NCI-H2227 treated with DMSO at 0.1 percent for 48 hours (cell line): Measurements from ENCODE around the gene KCNQ1.

Experiments
- DNase-seq: peaks from one replicate; lab custom pipeline; 2025; lab: John Stamatoyannopoulos, UW

Gene KCNQ1

DNA sequence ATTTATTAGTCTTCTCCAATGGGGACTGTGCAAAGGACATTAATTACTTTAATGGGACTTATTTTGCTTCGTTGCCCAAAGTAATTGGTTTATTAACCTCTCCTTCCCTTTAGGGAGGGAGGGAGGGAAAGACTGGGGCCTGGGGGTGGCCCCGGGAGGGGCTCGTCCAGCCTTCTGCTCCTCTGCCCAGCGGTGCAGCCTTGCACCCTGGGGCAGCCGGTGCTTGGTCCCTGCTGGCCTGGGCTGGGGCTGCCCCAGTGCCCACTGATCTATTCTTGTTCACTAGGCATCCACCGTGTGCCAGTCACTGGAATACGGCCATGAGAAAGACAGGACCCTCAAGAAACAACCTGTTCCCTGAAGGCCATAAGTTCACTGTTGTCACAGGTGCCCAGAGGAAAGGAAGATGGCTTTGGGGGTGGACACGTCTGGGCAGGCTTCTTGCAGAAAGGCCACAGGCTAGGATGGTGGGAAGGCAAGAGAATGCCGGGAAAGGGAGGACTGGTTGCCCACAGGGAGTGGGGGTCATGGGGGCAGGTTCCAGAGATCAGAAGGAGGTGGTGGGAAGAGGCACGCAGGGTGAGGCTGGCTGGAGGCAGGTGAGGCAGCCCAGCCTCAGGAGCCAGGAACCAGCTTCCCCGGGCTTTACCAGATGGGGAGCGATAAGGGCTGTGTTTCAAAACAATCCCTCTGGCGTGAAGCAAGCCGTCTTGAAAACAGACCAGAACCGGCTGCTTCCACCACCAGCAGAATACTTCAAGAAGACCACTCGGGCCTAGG is 302.6 kb downstream of the KCNQ1 start:
- no peak for DNase-seq

GRCh38 chr11:2748061-2748813 is 303.4 kb downstream of the KCNQ1 start:
- no peak for DNase-seq

DNA sequence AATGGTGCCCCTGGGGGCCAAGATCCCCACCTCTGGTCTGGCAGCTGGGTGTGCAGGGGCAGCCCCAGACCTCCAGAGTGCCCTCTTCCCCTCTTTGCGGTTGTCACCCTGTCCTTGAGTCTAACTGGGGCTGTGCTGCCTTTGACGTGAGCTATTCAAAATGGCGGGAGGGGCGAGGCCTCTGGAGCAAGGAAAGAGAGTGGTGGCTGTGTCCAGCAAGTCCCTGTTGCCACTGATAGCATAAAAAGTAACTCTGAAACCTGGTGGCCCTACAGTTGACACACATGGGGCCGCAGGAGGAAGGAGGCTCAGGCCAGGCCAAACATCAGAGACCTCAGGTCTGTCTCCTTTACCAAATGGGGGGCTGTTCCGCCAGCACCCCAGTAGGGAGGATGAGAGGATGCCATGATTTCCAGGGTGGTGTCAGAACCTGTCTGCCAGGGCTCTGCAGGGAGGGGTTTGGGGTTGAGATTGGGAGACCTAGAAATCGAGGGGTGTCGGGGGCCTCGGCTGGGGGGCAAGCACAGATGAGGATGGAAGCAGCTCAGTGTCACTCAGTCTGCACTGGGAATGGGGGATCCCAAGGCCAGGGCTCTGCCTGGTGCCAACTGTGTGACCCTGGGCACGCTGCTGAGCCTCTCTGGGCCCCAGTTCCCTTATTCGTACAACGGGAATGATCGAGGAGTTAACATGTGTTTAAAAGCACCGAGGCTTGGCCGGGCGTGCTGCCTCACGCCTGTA is 304.2 kb downstream of the KCNQ1 start:
- no peak for DNase-seq

DNA sequence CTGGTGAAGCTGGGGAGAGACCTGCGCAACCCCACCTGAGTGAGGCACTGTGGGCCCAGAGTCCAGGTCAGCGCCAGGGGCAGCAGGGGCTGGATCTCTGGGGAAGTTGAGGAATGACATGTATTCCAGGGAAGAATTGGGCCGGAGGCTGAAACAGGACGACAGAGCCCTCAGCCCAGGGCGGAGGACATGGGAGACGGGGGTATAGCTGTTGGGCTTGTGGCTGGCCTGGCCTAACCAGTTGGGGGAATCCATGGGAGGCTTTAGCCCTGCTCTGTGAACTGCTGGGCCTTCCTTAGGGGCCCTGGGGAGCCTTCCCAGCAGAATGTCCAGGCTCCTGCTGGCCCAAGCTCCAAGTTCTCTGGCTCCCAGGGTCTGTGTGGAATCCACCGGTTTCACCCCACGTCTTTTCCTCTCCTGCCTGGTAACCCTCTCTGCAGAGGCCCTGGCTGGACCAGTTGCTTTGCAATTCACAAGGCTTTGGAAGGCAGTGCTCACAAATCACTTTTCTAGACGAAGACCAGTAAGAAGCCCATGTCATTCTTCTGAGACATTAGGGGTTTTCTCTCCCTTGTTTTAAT is 305.4 kb downstream of the KCNQ1 start:
- DNase-seq = no peak

DNA sequence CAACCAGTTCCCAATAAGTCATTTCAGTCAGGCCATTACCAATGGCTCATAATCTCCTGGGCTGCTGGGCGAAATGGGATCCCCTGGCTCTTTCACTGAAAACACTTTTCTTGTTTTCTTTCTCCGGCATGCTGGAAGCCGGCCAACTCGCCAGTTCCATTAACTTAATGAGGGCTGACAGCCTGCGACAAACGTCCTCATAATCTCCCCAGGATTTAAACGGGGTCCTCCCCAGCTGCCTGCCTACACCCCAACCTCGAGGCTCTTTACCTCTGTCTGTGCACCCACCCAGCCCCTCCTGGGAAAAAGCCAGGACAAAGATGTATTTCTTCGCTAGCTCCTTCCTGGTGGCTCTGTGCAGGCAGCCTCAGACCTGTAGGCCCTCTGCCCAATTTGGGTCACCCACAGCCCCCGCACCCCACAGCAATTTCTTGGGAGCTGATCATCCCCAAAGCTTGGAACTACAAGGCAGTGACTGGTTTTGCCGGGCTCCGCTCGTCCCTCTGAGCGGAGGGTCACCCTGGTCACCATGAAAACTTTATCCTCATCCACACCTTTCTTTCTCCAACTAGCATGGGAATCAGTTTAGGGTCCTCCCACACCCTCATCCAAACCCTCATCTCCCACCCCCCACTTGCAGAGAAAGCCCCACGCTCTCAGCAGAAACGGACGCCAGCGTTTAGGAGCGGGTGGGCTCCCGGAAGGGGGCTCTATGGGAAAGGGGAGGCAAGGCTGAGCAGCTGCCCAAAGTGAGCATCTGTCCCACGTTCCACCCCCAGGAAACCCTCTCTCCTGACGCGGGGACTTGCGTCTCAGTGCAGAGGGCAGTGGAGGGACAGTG is 306.1 kb downstream of the KCNQ1 start:
- peak; percentile 46 for DNase-seq

GRCh38 chr11:2751523-2752203 is 306.9 kb downstream of the KCNQ1 start:
- DNase-seq = no peak

GRCh38 chr11:2752204-2752770 is 307.5 kb downstream of the KCNQ1 start:
- no peak for DNase-seq

- DNase-seq = no peak
Observed at GRCh38 chr11:2752923-2753322, 308.1 kb downstream of the KCNQ1 start.

DNA sequence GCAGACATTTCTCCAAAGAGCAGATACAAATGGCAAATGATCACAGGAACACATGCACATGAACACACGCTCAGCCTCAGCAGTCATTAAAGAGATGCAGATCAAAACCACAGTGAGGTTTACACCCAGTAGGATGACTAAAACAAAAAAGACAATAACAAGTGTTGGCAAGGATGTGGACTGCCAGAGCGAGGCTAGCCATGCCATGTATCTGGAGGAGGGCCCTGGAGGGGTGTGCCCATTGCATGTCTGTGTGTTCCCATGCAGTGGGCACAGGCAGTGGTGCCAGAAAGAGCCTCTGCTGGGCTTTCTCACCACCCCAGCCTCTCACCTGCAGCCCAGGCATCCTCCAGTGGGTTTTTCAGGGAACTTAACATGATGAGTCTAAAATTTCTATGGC is 309.2 kb downstream of the KCNQ1 start:
- no peak for DNase-seq

- no peak for DNase-seq
Observed at GRCh38 chr11:2755071-2755470, 310.3 kb downstream of the KCNQ1 start.

DNA sequence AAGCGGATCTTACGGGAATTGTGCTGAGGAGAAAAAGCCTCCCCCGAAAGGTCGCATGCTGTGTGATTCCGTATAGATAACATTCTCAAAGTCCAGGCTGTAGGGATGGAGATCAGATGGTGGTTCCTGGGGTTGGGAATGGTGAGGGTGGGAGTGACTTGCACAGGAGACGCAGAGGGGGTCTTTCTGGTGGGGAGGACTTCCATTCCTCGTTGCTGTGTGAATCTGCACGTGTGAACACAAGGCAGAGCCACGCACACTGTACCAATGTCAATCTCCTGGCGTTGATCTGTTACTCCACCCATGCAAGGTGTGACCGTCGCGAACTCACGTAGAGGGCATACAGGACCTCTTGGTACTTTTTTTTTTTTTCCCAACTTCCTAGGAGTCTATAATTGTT is 313.9 kb downstream of the KCNQ1 start:
- no peak for DNase-seq

GRCh38 chr11:2759228-2760195 is 314.7 kb downstream of the KCNQ1 start:
- DNase-seq = no peak

GRCh38 chr11:2760196-2760871 is 315.5 kb downstream of the KCNQ1 start:
- DNase-seq = no peak

- no peak for DNase-seq
Observed at GRCh38 chr11:2761131-2762030, 316.6 kb downstream of the KCNQ1 start.

DNA sequence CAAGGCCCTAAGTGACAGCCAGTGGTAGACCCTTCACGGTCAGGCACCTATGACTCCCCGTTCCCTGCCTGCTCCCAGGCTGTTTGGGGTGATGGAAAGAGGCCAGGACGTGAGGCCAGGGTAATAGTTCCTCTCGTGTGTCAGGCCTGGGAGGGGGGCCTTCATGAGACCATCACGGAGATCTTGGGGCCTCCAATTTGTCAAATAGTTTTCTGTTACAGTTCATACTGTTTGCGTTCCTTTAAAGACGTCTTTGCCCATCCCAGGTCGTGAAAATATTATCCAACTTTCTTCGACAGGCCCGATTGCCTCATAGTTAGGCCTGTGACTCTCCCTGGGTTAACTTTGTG is 317.2 kb downstream of the KCNQ1 start:
- no peak for DNase-seq

GRCh38 chr11:2762451-2762850 is 317.6 kb downstream of the KCNQ1 start:
- DNase-seq = no peak

DNA sequence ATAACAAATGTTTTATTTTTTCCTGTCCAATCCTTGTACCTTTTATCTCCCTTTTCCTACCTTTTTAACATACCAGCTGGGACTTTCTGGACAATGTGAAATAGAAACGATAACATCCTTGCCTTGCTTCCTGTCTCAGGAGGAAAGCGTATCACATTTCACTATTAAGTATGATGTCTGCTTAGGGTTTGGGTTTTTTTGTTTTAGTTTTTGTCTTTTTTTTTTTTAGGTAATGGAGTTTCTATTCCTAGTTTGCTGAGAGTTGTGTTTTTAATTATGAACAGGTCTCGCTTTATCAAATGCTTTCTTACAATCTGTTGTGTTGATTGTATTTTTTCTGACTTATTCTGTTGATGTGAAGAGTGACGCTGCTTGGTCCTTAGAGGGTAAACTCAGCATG is 319.2 kb downstream of the KCNQ1 start:
- DNase-seq = no peak

DNA sequence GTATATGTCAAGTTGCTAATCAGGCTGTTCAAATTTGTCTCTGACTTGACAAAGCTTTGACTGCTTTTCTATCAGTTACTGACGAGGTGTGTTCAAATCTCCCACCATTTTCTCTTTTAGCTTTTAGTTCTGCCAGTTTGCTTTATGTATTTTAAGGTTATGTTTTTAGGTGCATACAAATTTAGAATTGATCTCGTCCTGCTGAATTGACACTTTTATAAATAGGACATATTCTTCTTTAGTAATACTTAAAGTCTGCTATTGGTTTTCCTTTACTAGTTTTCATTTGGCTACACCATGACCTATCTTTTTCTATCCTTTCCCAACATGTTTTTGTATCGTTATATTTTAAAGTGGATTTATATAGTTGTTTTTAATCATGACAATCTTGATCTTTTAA is 320.7 kb downstream of the KCNQ1 start:
- DNase-seq = no peak
